Measurements from ENCODE around the gene PDCD10. TPM values are rescaled to one million over a fixed set of nuclear protein-coding genes. Genes with fewer than 3 reads are reported as not detected.

Gene PDCD10
- 10 to 100 TPM; 68.3 to 71.9 TPM for total RNA-seq

GRCh38 chr3:167734498-167735232, at the start of gene PDCD10:
TSS of gene PDCD10 (minus strand) at chr3:167734892. CDS start at chr3:167720157, 14,735 bp downstream.
- Mint-ChIP-seq H3K9me3 (no peaks in the 10 kb centered on the region), H3K27me3 (no peaks in the 10 kb centered on the region), H3K4me3 (no peak within 1 kb of the TSS), H3K36me3 (ENCODE audit: low read depth) (peaks cover 16% of the 10 kb centered on the region), H3K27ac (no peak within 1 kb of the TSS), H3K4me1 (peaks cover 26% of the 10 kb centered on the region)
- peak; percentile 98 for DNase-seq
- ChIA-PET CTCF (interaction anchor here (1.0 to 1.8 kb wide), 6 partner anchors 37 to 354 kb away, joined by 3 to 10 read pairs (median 4); partner anchors contain the start of gene ZBBX), POLR2A (interaction anchor here (0.8 to 2.3 kb wide), 5 partner anchors 10 to 355 kb away, joined by 3 to 14 read pairs (median 7); partner anchors contain the start of gene ZBBX)

- H3K36me3 Mint-ChIP-seq (ENCODE audit: low read depth): no peaks in the 10 kb centered on the region
- no peak overlapping the region for H3K4me3 Mint-ChIP-seq
- no peaks in the 10 kb centered on the region for H3K27me3 Mint-ChIP-seq
- H3K4me1 Mint-ChIP-seq: no peaks in the 10 kb centered on the region
- no peak overlapping the region for H3K27ac Mint-ChIP-seq
- no peaks in the 10 kb centered on the region for H3K9me3 Mint-ChIP-seq
- ChIA-PET CTCF (no interaction called here), POLR2A (no interaction called here)
- DNase-seq: no peak
Measured at GRCh38 chr3:167783781-167784180, 49.1 kb upstream of the PDCD10 start.

GRCh38 chr3:167780214-167780883, 45.7 kb upstream of the PDCD10 start:
- POLR2A ChIA-PET: no interaction called here

GRCh38 chr3:167777356-167777755, 42.7 kb upstream of the PDCD10 start:
- H3K4me3 Mint-ChIP-seq: no peak overlapping the region
- CTCF ChIA-PET: no interaction called here
- POLR2A ChIA-PET: no interaction called here
- H3K27me3 Mint-ChIP-seq: no peaks in the 10 kb centered on the region
- no peaks in the 10 kb centered on the region for H3K36me3 Mint-ChIP-seq (ENCODE audit: low read depth)
- no peaks in the 10 kb centered on the region for H3K4me1 Mint-ChIP-seq
- H3K27ac Mint-ChIP-seq: no peak overlapping the region
- peaks cover 3% of the 10 kb centered on the region for H3K9me3 Mint-ChIP-seq
- no peak for DNase-seq

More at GRCh38 chr3:167780214-167780883, 45.7 kb upstream of the PDCD10 start:
- Mint-ChIP-seq H3K9me3 (peaks cover 3% of the 10 kb centered on the region), H3K4me3 (no peak overlapping the region), H3K4me1 (no peaks in the 10 kb centered on the region), H3K27ac (no peak overlapping the region), H3K27me3 (no peaks in the 10 kb centered on the region), H3K36me3 (ENCODE audit: low read depth) (no peaks in the 10 kb centered on the region)
- CTCF ChIA-PET: interaction anchor here (0.6 kb wide), 1 partner anchor 239 kb away, joined by 3 read pairs; no protein-coding TSS in a partner anchor
- no peak for DNase-seq

GRCh38 chr3:167776066-167776685, 41.5 kb upstream of the PDCD10 start:
- ChIA-PET CTCF (no interaction called here), POLR2A (no interaction called here)
- Mint-ChIP-seq H3K4me1 (no peaks in the 10 kb centered on the region), H3K4me3 (no peak overlapping the region), H3K27ac (no peak overlapping the region), H3K36me3 (ENCODE audit: low read depth) (no peaks in the 10 kb centered on the region), H3K27me3 (no peaks in the 10 kb centered on the region), H3K9me3 (peaks cover 3% of the 10 kb centered on the region)
- DNase-seq: no peak

- H3K9me3 Mint-ChIP-seq: peaks cover 3% of the 10 kb centered on the region
- ChIA-PET POLR2A (no interaction called here), CTCF (interaction anchor here (1.2 kb wide), 1 partner anchor 393 kb away, joined by 3 read pairs; the partner anchor contains the start of gene ZBBX)
- H3K4me3 Mint-ChIP-seq: no peak overlapping the region
- H3K27ac Mint-ChIP-seq: no peak overlapping the region
- no peaks in the 10 kb centered on the region for H3K4me1 Mint-ChIP-seq
- H3K36me3 Mint-ChIP-seq (ENCODE audit: low read depth): no peaks in the 10 kb centered on the region
- no peak for DNase-seq
- no peaks in the 10 kb centered on the region for H3K27me3 Mint-ChIP-seq
Measured at GRCh38 chr3:167773584-167773983, 38.9 kb upstream of the PDCD10 start.

GRCh38 chr3:167772992-167773391, 38.3 kb upstream of the PDCD10 start:
- no peak overlapping the region for H3K4me3 Mint-ChIP-seq
- H3K36me3 Mint-ChIP-seq (ENCODE audit: low read depth): no peaks in the 10 kb centered on the region
- ChIA-PET CTCF (interaction anchor here (1.2 kb wide), 1 partner anchor 393 kb away, joined by 3 read pairs; the partner anchor contains the start of gene ZBBX), POLR2A (no interaction called here)
- H3K27me3 Mint-ChIP-seq: no peaks in the 10 kb centered on the region
- no peaks in the 10 kb centered on the region for H3K9me3 Mint-ChIP-seq
- no peak for DNase-seq
- H3K27ac Mint-ChIP-seq: no peak overlapping the region
- no peaks in the 10 kb centered on the region for H3K4me1 Mint-ChIP-seq

GRCh38 chr3:167762296-167762695, 27.6 kb upstream of the PDCD10 start:
- ChIA-PET POLR2A (no interaction called here), CTCF (no interaction called here)
- H3K4me1 Mint-ChIP-seq: no peaks in the 10 kb centered on the region
- peaks cover 6% of the 10 kb centered on the region for H3K9me3 Mint-ChIP-seq
- H3K36me3 Mint-ChIP-seq (ENCODE audit: low read depth): no peaks in the 10 kb centered on the region
- H3K4me3 Mint-ChIP-seq: no peak overlapping the region
- H3K27ac Mint-ChIP-seq: no peak overlapping the region
- peaks cover 2% of the 10 kb centered on the region for H3K27me3 Mint-ChIP-seq
- no peak for DNase-seq

- H3K27me3 Mint-ChIP-seq: peaks cover 2% of the 10 kb centered on the region
- ChIA-PET CTCF (no interaction called here), POLR2A (no interaction called here)
- no peak overlapping the region for H3K4me3 Mint-ChIP-seq
- no peak overlapping the region for H3K27ac Mint-ChIP-seq
- no peak for DNase-seq
- H3K36me3 Mint-ChIP-seq (ENCODE audit: low read depth): no peaks in the 10 kb centered on the region
- peaks cover 3% of the 10 kb centered on the region for H3K9me3 Mint-ChIP-seq
- H3K4me1 Mint-ChIP-seq: no peaks in the 10 kb centered on the region
Measured at GRCh38 chr3:167761302-167761701, 26.6 kb upstream of the PDCD10 start.

- no peaks in the 10 kb centered on the region for H3K9me3 Mint-ChIP-seq
- POLR2A ChIA-PET: no interaction called here
- no peaks in the 10 kb centered on the region for H3K36me3 Mint-ChIP-seq (ENCODE audit: low read depth)
- no peaks in the 10 kb centered on the region for H3K27me3 Mint-ChIP-seq
- DNase-seq: no peak
- H3K4me3 Mint-ChIP-seq: no peak overlapping the region
- no peak overlapping the region for H3K27ac Mint-ChIP-seq
- CTCF ChIA-PET: no interaction called here
- H3K4me1 Mint-ChIP-seq: peaks cover 7% of the 10 kb centered on the region
Measured at GRCh38 chr3:167754049-167754448, 19.4 kb upstream of the PDCD10 start.

- peaks cover 7% of the 10 kb centered on the region for H3K4me1 Mint-ChIP-seq
- H3K9me3 Mint-ChIP-seq: no peaks in the 10 kb centered on the region
- H3K27ac Mint-ChIP-seq: no peak overlapping the region
- no peak for DNase-seq
- H3K4me3 Mint-ChIP-seq: no peak overlapping the region
- CTCF ChIA-PET: interaction anchor here (1.5 kb wide), 1 partner anchor 10 kb away, joined by 8 read pairs; no protein-coding TSS in a partner anchor
- H3K27me3 Mint-ChIP-seq: no peaks in the 10 kb centered on the region
- POLR2A ChIA-PET: interaction anchor here (1.1 kb wide), 1 partner anchor 15 kb away, joined by 4 read pairs; the partner anchor contains the start of gene SERPINI1
- no peaks in the 10 kb centered on the region for H3K36me3 Mint-ChIP-seq (ENCODE audit: low read depth)
Measured at GRCh38 chr3:167750272-167750971, 15.7 kb upstream of the PDCD10 start.

GRCh38 chr3:167749728-167750127, 15.0 kb upstream of the PDCD10 start:
- H3K27me3 Mint-ChIP-seq: no peaks in the 10 kb centered on the region
- H3K4me1 Mint-ChIP-seq: peaks cover 7% of the 10 kb centered on the region
- no peaks in the 10 kb centered on the region for H3K9me3 Mint-ChIP-seq
- ChIA-PET CTCF (interaction anchor here (0.5 to 1.5 kb wide), 2 partner anchors 9 to 462 kb away, joined by 3 to 8 read pairs; no protein-coding TSS in a partner anchor), POLR2A (interaction anchor here (1.1 kb wide), 1 partner anchor 14 kb away, joined by 4 read pairs; the partner anchor contains the start of gene SERPINI1)
- no peak overlapping the region for H3K27ac Mint-ChIP-seq
- H3K4me3 Mint-ChIP-seq: no peak overlapping the region
- H3K36me3 Mint-ChIP-seq (ENCODE audit: low read depth): no peaks in the 10 kb centered on the region
- DNase-seq: no peak

Measured in activated CD4-positive, alpha-beta memory T cell treated with anti-CD3 and anti-CD28 coated beads, Interleukin-2, amount 10 ng/mL, durations not matched to agents 7 days and 5 days (primary cell).